ENCODE data around the gene CAPZB. TPM values are rescaled to one million over a fixed set of nuclear protein-coding genes. Genes with fewer than 3 reads are reported as not detected.

Gene CAPZB
- total RNA-seq, 1 donor from 2014 or later = 291 TPM

- intact Hi-C loops (cut with micrococcal nuclease) = loop anchor here (2.0 kb wide), 1 partner anchor 242 kb away; no protein-coding TSS in a partner anchor
- Mint-ChIP-seq H3K4me3 (no peak overlapping the region), H3K27me3 (no peaks in the 10 kb centered on the region), H3K36me3 (ENCODE audit: low read depth) (peaks cover 31% of the 10 kb centered on the region), H3K9me3 (no peaks in the 10 kb centered on the region), H3K4me1 (peaks cover 15% of the 10 kb centered on the region), H3K27ac (peak overlapping the region; percentile 25)
- no peak for DNase-seq
Measured at GRCh38 chr1:19340387-19340937, 144.9 kb downstream of the CAPZB start.

DNA sequence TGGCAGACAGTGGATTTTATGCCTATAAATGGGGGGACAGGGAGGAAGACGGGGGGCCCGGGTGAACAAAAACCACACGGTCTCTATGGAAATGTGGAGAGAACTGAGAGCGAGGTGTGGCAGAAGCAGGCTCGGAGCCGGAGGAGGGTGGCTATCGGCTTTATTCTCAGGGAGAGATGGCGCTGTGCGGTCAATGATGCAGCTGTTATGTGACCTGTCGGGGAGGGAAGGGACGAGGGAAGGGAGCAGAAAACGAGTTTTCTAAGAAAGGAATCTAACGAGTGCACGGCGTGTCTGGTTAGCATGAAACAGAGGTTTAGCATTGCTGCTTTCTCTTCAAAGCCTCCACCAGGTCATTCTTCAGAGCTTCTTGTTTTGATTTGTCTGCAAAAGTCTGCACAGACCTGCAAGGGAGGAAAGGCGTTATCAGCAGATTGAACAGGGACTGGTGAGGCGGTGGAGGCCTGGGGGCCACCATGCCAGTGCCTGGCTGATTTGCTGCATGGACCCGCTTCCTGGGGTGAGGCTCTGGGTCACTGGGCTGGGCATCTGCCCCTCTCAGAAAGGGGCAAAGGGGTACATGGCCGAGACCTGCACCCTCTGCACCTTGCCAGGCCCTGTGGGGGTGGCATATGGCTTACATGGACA lies 146.0 kb downstream of the CAPZB start:
- Mint-ChIP-seq H3K27me3 (no peaks in the 10 kb centered on the region), H3K4me3 (no peak overlapping the region), H3K27ac (no peak overlapping the region), H3K36me3 (ENCODE audit: low read depth) (peaks cover 26% of the 10 kb centered on the region), H3K4me1 (peaks cover 15% of the 10 kb centered on the region), H3K9me3 (no peaks in the 10 kb centered on the region)
- DNase-seq = no peak
- intact Hi-C loops (cut with micrococcal nuclease) = no loop called here

DNA sequence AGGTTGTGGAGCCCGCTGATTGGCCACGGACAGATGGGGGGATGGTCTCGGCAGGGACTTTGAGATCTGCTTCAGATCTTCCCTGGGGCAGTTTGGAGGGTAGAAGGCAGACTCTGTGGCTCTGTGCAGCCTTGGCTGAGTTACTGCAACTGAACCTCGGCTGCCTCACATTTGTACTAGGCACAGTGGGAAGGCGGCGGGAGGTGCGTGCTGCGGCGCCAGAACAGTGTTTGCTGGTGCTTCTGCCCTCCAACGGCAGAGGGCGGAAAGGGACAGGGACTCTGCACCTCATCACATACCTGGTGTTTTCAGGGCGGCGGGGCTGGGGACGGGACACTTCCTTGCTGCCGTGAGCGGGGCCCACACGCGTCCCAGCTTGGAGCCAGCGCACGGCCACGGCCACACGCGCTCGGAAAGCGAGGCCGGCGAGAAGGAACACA lies 147.0 kb downstream of the CAPZB start:
- no peak overlapping the region for H3K4me3 Mint-ChIP-seq
- DNase-seq = no peak
- H3K27me3 Mint-ChIP-seq = no peaks in the 10 kb centered on the region
- H3K4me1 Mint-ChIP-seq = peaks cover 17% of the 10 kb centered on the region
- H3K9me3 Mint-ChIP-seq = no peaks in the 10 kb centered on the region
- H3K27ac Mint-ChIP-seq = no peak overlapping the region
- H3K36me3 Mint-ChIP-seq (ENCODE audit: low read depth) = peaks cover 26% of the 10 kb centered on the region
- intact Hi-C loops (cut with micrococcal nuclease) = no loop called here

DNA sequence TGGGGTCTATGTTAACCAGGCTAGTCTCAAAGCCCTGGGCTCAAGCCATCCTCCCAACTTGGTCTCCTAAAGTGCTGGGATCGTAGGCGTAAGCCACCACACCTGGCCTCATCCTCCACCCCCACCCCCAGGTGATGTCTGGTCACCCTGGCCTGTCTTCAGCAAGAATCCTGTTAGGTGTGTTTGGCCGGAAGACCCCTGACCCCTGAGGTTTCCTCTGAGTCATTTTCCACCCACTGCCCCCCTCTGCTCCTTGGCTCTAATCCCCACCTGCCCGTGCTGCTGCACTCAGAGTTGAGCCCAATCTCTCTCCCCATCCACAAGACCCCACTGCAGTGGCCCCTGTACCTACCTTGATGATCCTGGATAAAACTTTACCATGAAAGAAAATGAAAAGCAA lies 148.1 kb downstream of the CAPZB start:
- H3K27ac Mint-ChIP-seq = peak overlapping the region; percentile 30
- H3K36me3 Mint-ChIP-seq (ENCODE audit: low read depth) = peaks cover 22% of the 10 kb centered on the region
- DNase-seq = no peak
- H3K4me1 Mint-ChIP-seq = peaks cover 17% of the 10 kb centered on the region
- H3K9me3 Mint-ChIP-seq = no peaks in the 10 kb centered on the region
- intact Hi-C loops (cut with micrococcal nuclease) = no loop called here
- H3K4me3 Mint-ChIP-seq = no peak overlapping the region
- no peaks in the 10 kb centered on the region for H3K27me3 Mint-ChIP-seq

DNA sequence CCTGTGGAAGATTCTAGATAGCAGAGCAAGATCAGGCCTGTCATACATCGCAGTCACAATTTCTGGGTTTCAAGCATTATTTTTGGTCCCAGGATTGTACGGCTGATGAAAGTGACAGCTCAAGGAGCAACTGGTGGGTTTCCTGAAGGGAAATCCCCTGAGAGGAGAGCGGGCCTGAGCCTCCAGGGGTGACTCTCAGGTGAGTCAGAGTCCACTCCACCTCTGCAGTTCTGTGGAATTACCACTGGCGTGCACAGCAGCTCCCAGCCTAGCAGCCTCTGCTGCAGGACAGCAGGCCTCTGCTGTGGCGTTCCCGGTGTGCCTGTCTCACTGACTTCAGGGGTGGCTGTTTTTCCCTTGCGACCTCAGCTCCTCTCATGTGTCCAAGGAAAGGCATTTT lies 148.8 kb downstream of the CAPZB start:
- DNase-seq = no peak
- intact Hi-C loops (cut with micrococcal nuclease) = no loop called here
- Mint-ChIP-seq H3K27ac (peak overlapping the region; percentile 86), H3K4me3 (no peak overlapping the region), H3K27me3 (no peaks in the 10 kb centered on the region), H3K9me3 (no peaks in the 10 kb centered on the region), H3K36me3 (ENCODE audit: low read depth) (peaks cover 18% of the 10 kb centered on the region), H3K4me1 (peaks cover 17% of the 10 kb centered on the region)

DNA sequence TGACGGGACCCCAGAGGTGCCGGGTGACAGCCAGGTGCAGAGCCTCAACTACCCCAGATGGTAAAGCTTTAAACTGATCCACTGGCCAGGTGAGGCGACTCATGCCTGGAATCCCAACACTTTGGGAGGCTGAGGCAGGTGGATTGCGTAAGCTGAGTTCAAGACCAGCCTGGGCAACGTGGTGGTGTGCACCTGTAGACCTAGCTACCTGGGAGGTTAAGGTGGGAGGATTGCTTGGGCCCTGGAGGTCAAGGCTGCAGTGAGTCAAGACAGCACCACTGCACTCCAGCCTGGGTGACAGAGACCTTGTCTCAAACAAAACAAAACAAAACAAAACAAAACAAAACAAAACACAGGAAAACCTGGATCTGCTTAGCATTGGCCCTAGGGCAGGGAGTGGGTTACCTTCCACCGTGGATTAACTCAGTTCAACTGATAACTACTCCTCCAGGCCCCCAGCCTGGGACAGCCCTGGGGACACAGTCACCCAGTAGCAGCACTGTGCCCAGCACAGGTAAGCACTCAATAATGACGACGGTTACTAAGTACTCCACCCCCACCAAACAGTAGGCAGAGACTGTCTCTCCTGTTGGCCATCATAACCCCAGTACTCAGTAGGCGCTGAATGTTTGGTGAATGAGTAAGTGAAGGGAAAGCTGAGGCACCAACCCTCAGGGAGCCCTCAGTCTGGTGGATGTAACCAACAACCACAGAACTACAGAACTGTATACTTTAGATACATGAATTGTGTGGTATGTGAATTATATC lies 151.6 kb downstream of the CAPZB start:
- no peaks in the 10 kb centered on the region for H3K9me3 Mint-ChIP-seq
- no peak overlapping the region for H3K4me3 Mint-ChIP-seq
- intact Hi-C loops (cut with micrococcal nuclease) = no loop called here
- H3K27me3 Mint-ChIP-seq = no peaks in the 10 kb centered on the region
- H3K36me3 Mint-ChIP-seq (ENCODE audit: low read depth) = peaks cover 7% of the 10 kb centered on the region
- no peak for DNase-seq
- peaks cover 14% of the 10 kb centered on the region for H3K4me1 Mint-ChIP-seq
- no peak overlapping the region for H3K27ac Mint-ChIP-seq

DNA sequence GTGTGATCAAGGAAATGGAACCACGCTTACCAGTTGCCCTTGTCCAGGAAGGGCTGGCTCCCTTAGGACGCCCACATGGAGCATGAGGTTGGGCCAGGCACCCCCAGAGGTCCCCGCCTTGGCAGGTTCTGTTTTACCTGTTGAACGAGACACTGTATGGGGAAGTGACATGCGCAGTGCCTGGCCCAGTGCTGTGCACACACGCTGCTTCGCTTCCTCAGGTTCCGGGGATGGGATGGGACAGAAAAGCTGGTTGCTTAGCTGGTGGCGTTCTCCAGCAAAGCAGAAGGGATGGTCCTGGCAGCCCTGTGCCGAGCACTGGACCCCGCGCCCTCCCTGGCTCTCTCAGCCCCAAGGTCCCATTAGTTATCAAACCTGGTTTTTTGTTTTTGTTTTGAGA lies 152.5 kb downstream of the CAPZB start:
- H3K4me1 Mint-ChIP-seq = peaks cover 14% of the 10 kb centered on the region
- no peaks in the 10 kb centered on the region for H3K9me3 Mint-ChIP-seq
- H3K36me3 Mint-ChIP-seq (ENCODE audit: low read depth) = peaks cover under 1% of the 10 kb centered on the region
- no peak overlapping the region for H3K27ac Mint-ChIP-seq
- no peak overlapping the region for H3K4me3 Mint-ChIP-seq
- H3K27me3 Mint-ChIP-seq = no peaks in the 10 kb centered on the region
- DNase-seq = no peak
- intact Hi-C loops (cut with micrococcal nuclease) = no loop called here

DNA sequence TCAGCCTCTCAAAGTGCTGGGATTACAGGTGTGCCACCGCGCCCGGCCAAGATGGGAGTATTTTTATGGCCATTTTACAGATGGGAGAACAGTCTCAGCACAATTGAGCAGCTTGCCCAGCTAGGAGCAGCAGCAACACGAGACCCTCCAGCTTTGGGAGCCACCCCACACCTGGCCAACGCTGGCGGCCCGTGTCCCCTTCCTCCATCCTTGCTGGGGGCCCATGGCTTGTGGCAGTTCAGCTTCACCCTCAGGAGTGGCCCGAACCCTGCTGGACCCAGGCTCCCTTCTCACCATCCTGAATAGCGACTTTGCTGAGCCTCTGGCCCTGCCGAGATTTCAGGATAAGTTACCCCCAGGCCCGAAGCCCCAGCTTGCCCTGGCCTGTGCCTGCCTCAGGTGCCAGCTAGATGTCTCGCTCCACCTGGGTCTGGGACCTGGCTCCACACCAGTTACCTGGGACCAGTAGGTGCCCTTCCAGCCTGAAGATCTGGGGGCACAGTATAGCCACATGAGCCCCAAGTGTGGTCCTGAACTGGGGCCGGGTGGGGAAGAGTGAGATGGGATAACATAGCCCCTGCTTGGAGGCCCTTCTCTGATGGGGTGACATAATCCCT lies 154.0 kb downstream of the CAPZB start:
- Mint-ChIP-seq H3K36me3 (ENCODE audit: low read depth) (no peaks in the 10 kb centered on the region), H3K27me3 (no peaks in the 10 kb centered on the region), H3K9me3 (no peaks in the 10 kb centered on the region), H3K4me3 (no peak overlapping the region), H3K27ac (no peak overlapping the region), H3K4me1 (peaks cover 4% of the 10 kb centered on the region)
- intact Hi-C loops (cut with micrococcal nuclease) = no loop called here
- no peak for DNase-seq

- intact Hi-C loops (cut with micrococcal nuclease) = no loop called here
- no peaks in the 10 kb centered on the region for H3K36me3 Mint-ChIP-seq (ENCODE audit: low read depth)
Measured at GRCh38 chr1:19330449-19331135, 154.7 kb downstream of the CAPZB start.

GRCh38 chr1:19329611-19330010 lies 155.7 kb downstream of the CAPZB start:
- intact Hi-C loops (cut with micrococcal nuclease) = no loop called here
- Mint-ChIP-seq H3K36me3 (ENCODE audit: low read depth) (no peaks in the 10 kb centered on the region), H3K4me1 (peaks cover 1% of the 10 kb centered on the region), H3K27ac (no peak overlapping the region), H3K27me3 (no peaks in the 10 kb centered on the region), H3K9me3 (no peaks in the 10 kb centered on the region), H3K4me3 (no peak overlapping the region)
- DNase-seq = no peak

More at GRCh38 chr1:19330449-19331135, 154.7 kb downstream of the CAPZB start:
- Mint-ChIP-seq H3K4me1 (peaks cover 1% of the 10 kb centered on the region), H3K27ac (no peak overlapping the region), H3K27me3 (no peaks in the 10 kb centered on the region), H3K9me3 (no peaks in the 10 kb centered on the region), H3K4me3 (no peak overlapping the region)
- no peak for DNase-seq

GRCh38 chr1:19329188-19329587 lies 156.2 kb downstream of the CAPZB start:
- Mint-ChIP-seq H3K4me1 (peaks cover 1% of the 10 kb centered on the region), H3K36me3 (ENCODE audit: low read depth) (no peaks in the 10 kb centered on the region), H3K9me3 (no peaks in the 10 kb centered on the region), H3K4me3 (no peak overlapping the region), H3K27ac (no peak overlapping the region), H3K27me3 (no peaks in the 10 kb centered on the region)
- intact Hi-C loops (cut with micrococcal nuclease) = no loop called here
- DNase-seq = no peak

GRCh38 chr1:19328486-19328885 lies 156.9 kb downstream of the CAPZB start:
- Mint-ChIP-seq H3K27me3 (no peaks in the 10 kb centered on the region), H3K9me3 (no peaks in the 10 kb centered on the region), H3K4me3 (no peak overlapping the region), H3K36me3 (ENCODE audit: low read depth) (no peaks in the 10 kb centered on the region), H3K4me1 (no peaks in the 10 kb centered on the region), H3K27ac (no peak overlapping the region)
- intact Hi-C loops (cut with micrococcal nuclease) = no loop called here
- no peak for DNase-seq

GRCh38 chr1:19327736-19328135 lies 157.6 kb downstream of the CAPZB start:
- Mint-ChIP-seq H3K36me3 (ENCODE audit: low read depth) (no peaks in the 10 kb centered on the region), H3K9me3 (no peaks in the 10 kb centered on the region), H3K4me1 (no peaks in the 10 kb centered on the region), H3K27me3 (no peaks in the 10 kb centered on the region), H3K27ac (peak overlapping the region; percentile 56), H3K4me3 (no peak overlapping the region)
- intact Hi-C loops (cut with micrococcal nuclease) = no loop called here
- DNase-seq = no peak
